Pulmonary artery endothelial cell (primary cell): ENCODE measurements around the gene DVL3. TPM values are rescaled to one million over a fixed set of nuclear protein-coding genes. Genes with fewer than 3 reads are reported as not detected.
"Not testable (repeated sequence)": the region's sequence is repeated elsewhere in the genome, so short reads cannot be mapped to it uniquely, and the experiment has no call there.

Experiments
- DNase-seq: peaks from one replicate; pipeline ENCODE4 v3.0.0-alpha.2; 2011; ENCODE audit warnings: low read depth, low spot score
- total RNA-seq: library from RNA; depleted of rRNA; stranded (reverse); fragments of >200 nt; gene quantifications from 2 replicates; pipeline ENCODE4 v1.2.3, GENCODE V29; 2014

DVL3 gene
- 21.2 and 30.0 TPM in 2 replicates for total RNA-seq

DNA sequence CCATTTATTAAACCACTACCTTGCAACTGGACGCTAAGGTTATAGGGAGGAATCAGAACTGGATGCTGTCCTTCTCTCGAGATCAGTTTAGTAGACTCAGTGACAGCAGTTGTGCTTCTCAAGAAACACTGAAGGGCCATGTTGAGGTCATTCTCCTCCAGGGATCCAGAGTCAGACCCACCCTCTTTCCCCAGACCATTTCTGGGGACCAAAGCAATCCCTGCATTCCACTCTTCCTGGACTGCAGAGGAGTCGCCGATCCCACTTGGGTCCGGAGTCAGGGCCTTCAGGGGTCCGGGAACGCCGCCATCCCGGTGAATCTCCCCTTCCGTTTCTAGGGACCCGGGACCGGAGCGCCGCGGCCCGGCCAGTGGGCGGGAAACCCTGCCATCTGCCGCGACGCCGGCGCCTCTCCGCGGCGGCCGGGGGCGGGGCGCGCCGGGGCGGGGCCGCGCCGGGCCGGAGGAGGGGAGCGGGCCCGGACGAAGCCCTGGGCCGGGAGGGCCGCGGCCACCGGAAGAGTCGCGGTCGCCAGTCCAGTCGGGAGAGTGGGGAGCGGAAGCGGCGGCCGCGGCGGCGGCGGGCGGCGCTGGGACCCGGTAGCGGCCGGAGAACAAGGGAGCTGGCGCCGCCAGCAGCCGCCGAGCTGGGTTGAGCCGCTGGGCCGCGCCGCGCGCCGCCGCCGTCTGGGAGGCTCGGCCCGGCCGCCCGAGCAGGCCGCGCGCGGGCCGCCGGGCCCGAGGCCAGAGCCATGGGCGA is at the start of gene DVL3:
Gene DVL3 (plus strand): TSS at position 493 of the 759 bp plus-strand sequence. CDS start 259 bp downstream, at position 752.
- DNase-seq: no peak

DNA sequence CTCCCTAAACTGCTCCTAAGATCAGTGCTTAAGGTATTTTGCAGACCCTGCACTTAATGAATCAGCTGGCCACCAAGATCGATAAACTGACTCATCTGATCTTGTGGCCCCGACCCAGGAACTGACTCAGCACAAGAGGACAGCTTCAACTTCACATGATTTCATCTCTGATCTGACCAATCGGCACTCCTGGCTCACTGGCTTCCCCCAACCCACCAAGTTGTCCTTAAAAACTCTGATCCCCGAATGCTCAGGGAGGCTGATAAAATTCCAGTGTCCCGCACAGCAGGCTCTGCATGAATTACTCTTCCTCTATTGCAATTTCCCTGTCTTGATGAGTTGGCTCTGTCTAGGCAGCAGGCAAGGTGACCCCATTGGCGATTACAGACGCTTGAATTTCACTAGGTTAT is 44.9 kb upstream of the DVL3 start:
- DNase-seq: no peak

DNA sequence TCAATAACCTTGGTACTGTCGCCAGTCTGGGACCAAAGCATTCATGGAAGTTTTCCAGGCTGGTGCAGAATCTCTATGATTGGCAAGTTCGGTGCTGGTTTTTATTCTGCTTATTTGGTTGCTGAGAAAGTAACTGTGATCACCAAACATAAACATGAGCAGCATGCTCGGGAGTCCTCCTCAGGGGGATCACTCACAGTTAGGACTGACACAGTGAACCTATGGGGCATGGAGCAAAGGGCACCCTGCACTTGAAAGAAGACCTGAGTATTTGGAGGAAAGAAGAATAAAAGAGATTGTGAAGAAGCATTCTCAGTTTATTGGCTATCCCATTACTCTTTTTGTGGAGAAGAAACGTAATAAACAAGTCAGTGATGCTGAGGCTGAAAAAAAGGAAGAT is 39.2 kb upstream of the DVL3 start:
- no peak for DNase-seq

- DNase-seq: no peak
These were observed 37.5 kb upstream of the DVL3 start for GRCh38 chr3:184117636-184118035.

GRCh38 chr3:184121031-184121430 is 34.1 kb upstream of the DVL3 start:
- not testable (repeated sequence) for DNase-seq

GRCh38 chr3:184126006-184126405 is 29.2 kb upstream of the DVL3 start:
- no peak for DNase-seq

DNA sequence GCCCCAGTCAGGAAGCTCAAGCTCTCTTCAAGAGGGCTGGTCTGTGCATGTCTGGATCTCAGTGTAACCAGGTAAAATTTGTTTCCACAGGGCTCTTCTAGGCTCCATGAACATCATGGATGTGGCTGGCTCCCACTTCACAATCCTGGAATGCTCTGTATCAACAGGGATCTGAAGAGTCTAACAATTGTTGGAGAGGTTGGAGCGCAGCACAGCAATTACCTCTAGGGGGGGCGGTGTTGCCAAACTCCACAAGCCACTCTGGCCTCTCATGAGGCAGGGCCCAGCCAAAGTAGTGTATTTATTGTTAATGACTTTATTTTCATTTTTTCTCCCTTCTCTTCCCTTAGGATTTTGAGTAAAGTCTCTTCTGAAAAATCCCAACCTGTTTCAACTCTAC is 26.2 kb upstream of the DVL3 start:
- no peak for DNase-seq

DNA sequence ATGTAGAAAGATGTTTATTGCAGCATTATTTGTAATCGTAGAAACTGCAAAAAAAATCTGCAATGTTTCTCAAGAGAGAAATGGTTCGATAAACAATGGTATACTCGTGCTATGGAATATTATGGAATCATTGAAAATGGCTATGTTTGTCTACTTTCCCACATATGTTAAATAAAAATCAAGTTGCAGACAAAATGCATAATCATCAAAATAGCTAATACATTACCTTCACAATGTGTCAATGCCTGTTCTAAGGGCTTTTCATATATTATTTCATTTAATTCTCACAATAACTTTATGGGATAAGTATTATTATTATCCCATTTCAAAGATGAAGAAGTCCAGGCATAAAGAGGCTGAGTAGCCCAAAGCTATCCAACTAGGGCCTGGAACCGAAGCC is 22.2 kb upstream of the DVL3 start:
- DNase-seq: no peak

DNA sequence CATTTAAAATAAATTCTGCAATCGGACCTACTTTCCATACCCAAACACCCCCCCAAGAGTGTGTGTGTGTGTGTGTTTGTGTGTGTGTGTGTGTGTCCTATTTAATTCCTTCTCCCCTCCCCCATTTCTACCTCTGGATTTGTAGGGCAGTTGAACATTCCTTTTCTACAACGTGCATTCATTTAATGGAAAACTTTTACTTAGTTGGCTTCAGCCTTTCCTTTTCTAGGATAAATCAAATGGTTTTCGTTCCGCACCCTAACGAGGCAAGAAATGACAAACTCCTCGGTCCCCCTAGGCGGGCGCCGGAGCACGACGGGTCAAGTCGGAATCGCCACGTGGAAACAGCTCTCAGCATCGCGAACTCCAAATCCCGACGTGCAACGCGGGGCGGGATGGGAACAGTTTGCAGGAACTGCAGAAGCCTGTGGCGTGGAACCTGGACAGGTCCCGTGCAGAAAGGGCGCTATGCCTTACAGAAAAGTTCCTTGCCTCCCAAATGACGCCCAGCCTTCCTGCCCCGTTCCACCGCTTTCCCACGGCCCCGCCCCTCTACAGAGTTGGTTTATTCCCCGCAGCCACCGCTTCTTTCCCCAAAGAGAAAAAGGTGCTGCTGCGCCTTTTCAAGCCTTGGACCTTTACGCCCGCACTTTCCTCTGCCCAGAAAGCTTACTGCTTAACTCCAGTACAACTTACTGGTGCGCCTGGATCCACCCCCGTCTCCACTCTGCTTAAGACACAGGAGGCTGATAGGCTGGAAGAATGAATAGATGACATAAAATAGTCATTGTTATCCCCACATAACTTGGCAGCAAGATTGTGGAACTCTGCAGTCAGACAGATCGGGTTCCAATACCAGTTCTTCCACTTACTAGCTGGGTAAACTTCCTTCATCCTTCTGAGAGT is 21.1 kb upstream of the DVL3 start:
- DNase-seq: peak; percentile 41

GRCh38 chr3:184134746-184135148 is 20.4 kb upstream of the DVL3 start:
- DNase-seq: no peak

- peak; percentile 75 for DNase-seq
These were observed 19.8 kb upstream of the DVL3 start, which contains the start of gene EIF2B5 for GRCh38 chr3:184135149-184135910. Gene EIF2B5, plus strand, starts transcription at chr3:184135358. Its CDS starts 28 bp downstream, at chr3:184135386.

- DNase-seq: no peak
These were observed 19.3 kb upstream of the DVL3 start for GRCh38 chr3:184135911-184136260.

DNA sequence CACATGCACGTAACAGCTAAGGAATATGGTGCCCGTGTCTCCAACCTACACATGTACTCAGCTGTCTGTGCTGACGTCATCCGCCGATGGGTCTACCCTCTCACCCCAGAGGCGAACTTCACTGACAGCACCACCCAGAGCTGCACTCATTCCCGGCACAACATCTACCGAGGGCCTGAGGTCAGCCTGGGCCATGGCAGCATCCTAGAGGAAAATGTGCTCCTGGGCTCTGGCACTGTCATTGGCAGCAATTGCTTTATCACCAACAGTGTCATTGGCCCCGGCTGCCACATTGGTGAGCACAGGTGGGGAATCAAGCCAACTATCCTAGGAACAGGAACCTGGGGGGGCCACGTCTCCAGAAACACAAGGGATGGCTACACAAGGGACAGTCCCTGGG is 14.7 kb upstream of the DVL3 start:
- DNase-seq: no peak

GRCh38 chr3:184142199-184142598 is 13.0 kb upstream of the DVL3 start:
- DNase-seq: no peak

GRCh38 chr3:184143327-184143726 is 11.8 kb upstream of the DVL3 start:
- DNase-seq: no peak

GRCh38 chr3:184144505-184144904 is 10.7 kb upstream of the DVL3 start:
- DNase-seq: no peak

DNA sequence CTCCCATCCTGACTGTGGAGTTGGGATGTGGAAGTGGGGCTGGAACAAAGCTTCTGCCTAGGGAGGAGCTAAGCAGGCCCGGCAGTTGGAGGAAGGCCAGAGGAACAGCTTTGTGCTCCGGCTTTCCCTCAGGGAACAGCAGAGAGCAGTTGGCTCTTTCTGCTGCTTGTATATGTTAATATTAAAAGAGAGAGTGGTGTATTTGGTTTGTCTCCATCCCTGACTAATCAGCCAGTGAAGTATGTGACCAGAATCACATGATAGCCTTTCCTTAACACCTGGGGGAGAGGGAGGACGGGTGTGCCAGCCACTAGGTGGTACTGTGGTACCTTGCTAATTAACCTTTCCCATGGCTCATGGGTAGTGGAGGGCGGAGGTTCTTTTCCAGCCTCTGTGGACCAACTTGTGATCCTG is 10.1 kb upstream of the DVL3 start:
- DNase-seq: no peak

DNA sequence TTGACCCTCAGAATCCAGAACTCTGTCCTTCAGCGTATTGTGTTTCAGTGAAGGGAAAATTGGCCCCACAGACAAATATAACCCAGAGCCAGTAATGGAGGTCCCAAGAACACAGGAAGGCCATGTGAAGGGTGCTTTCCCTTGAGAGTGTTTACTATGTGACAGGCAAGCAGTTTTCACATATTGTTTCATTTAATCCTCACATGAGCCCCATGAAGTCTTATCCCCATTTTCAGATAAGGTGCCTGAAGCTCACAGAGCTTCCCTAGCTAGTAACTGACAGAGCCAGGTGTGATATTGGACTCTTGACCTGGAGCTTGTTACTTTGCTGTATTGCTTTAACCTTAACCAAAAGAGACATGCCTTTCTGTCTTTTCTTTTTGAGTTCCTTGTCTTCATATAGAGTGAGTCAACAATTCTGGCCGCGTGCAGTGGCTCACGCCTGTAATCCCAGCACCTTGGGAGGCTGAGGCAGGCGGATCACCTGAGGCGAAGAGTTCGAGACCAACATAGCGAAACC is 9.4 kb upstream of the DVL3 start:
- no peak for DNase-seq

- no peak for DNase-seq
These were observed 7.1 kb upstream of the DVL3 start for GRCh38 chr3:184148076-184148475.

GRCh38 chr3:184149123-184149522 is 6.1 kb upstream of the DVL3 start:
- no peak for DNase-seq

- not testable (repeated sequence) for DNase-seq
These were observed 5.4 kb upstream of the DVL3 start for GRCh38 chr3:184149770-184150169.
